Transverse colon (tissue), 4 donors: ENCODE results near the gene PRPF19. TPM values are rescaled to one million over a fixed set of nuclear protein-coding genes. Genes with fewer than 3 reads are reported as not detected.

Experiments used
- DNase-seq: peaks from one replicate; pipeline ENCODE4 v3.0.0-alpha.2; 2019
- H3K27ac ChIP-seq, 4 donors: fragments of 200-600 bp; sonication (generic); 2 replicates each; pipeline ENCODE4 v1.5.1; 2016 to 2018; ENCODE audit warnings: inconsistent platforms in 4 of 4
- H3K27me3 ChIP-seq: fragments of 200-600 bp; sonication (generic); 2 replicates; pipeline ENCODE4 v1.5.1; 2017; ENCODE audit warnings: inconsistent platforms
- H3K36me3 ChIP-seq, 4 donors: fragments of 200-600 bp; sonication (generic); 2 replicates each; pipeline ENCODE4 v1.5.1; 2017 to 2019; ENCODE audit warnings: inconsistent platforms in 4 of 4
- H3K4me1 ChIP-seq, 4 donors: fragments of 200-600 bp; sonication (generic); 2 replicates each; pipeline ENCODE4 v1.5.1; 2017 to 2020; ENCODE audit warnings: inconsistent platforms in 4 of 4
- H3K4me3 ChIP-seq, 4 donors: fragments of 200-600 bp; sonication (generic); 1 replicate in 1 of 4; 2 replicates in 3 of 4; pipeline versions ENCODE4 v1.5.1 to v1.6.1; 2017 to 2019; ENCODE audit warnings: inconsistent platforms in 4 of 4
- H3K9me3 ChIP-seq, 2 donors: fragments of 200-600 bp; sonication (generic); 2 replicates each; pipeline ENCODE4 v1.5.1; 2017 to 2019; ENCODE audit warnings: inconsistent platforms in 2 of 2
- CTCF ChIP-seq, 5 experiments: fragments of 200-600 bp in 3 of 5; fragments of 450-650 bp in 2 of 5; sonication (generic) in 3 of 5; IDR thresholded peaks; 1 replicate in 2 of 5; 2 replicates in 3 of 5; pipeline ENCODE4 v1.5.1; 2016 to 2017; ENCODE audit warnings: antibody characterized with exemption in 5 of 5, inconsistent platforms in 3 of 5, mild to moderate bottlenecking in 2 of 5, moderate library complexity in 1 of 5
- EP300 ChIP-seq: sonication (generic); formaldehyde crosslinking; IDR thresholded peaks from one replicate; pipeline ENCODE4 v1.6.1; 2017; ENCODE audit warnings: antibody characterized with exemption, low read depth
- POLR2A ChIP-seq: fragments of 450-650 bp; IDR thresholded peaks from one replicate; pipeline ENCODE4 v1.6.1; 2016; ENCODE audit warnings: antibody characterized with exemption, mild to moderate bottlenecking, moderate library complexity
- POLR2AphosphoS5 ChIP-seq, 3 donors: sonication (generic); formaldehyde crosslinking; IDR thresholded peaks; one replicate each; pipeline ENCODE4 v1.6.1; 2016; ENCODE audit warnings: antibody characterized with exemption in 3 of 3
- WGBS, 2 donors: methylation state at CpG; one replicate each; pipeline ENCODE4 v1.1.5; 2018; ENCODE audit warnings: low coverage in 1 of 2; 5-methylcytosine and 5-hydroxymethylcytosine counted together
- in situ Hi-C, 4 donors: fragments of 200-750 bp; cut with MboI; loops; one replicate each; pipeline versions ENCODE4 v1.15.0 to v1.15.1; 2017; ENCODE audit warnings: low sequenced_read_pairs in 3 of 4, low pct_ligation_motif_present in 1 of 4, low pct_unique_long_range_greater_than_20kb in 1 of 4
- intact Hi-C: fragments of 100-400 bp; cut with DNase I; formaldehyde crosslinking; loops from one replicate; pipeline ENCODE4 v1.15.1; 2023; ENCODE audit warnings: low total_unique reads
- total RNA-seq, 4 donors: library from RNA; depleted of rRNA; stranded (reverse); fragments of >200 nt; gene quantifications; one replicate each; pipeline ENCODE4 v1.1.0, GENCODE V29; 2016

The PRPF19 gene
- total RNA-seq, 4 donors from 2014 or later = 15.5 to 70.3 (median 42.8) TPM

DNA sequence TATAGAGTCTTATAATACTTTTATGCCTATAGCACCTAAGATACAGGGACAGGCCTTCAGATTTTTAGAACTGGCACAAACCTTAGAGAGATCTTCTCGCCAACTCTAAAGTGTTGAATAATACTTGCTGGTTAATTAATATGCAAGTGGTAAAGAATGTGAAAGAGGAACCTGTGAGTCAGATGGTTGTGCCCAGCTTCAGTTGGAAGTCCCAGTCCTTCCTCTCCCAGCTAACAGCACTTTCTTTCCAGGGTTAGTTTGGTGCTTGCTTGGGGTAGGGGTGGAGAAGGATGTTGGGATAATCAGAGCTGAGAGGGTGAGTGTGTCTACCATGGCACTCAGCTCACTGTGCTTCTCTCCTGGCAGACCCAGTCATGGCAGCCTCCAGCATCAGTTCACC lies 12.9 kb upstream of the PRPF19 start:
- H3K36me3 ChIP-seq = peaks cover 0 to 29% (median 13%) of the 10 kb centered on the region in 4 donors
- DNase-seq = no peak
- WGBS, 2 donors = 85 to 100% methylated on average over 1 of the region's 1 CpG
- no peaks in the 10 kb centered on the region for H3K9me3 ChIP-seq
- H3K27ac ChIP-seq = no peak overlapping the region
- in situ Hi-C loops = no loop called here
- peaks cover 10 to 37% (median 20%) of the 10 kb centered on the region in 4 donors for H3K4me1 ChIP-seq
- intact Hi-C loops = no loop called here
- no peak overlapping the region for H3K4me3 ChIP-seq
- no peak for TF ChIP-seq POLR2A
- no peak for TF ChIP-seq EP300
- no peak for TF ChIP-seq POLR2AphosphoS5 (IDR thresholded peaks at IDR 0.05)
- TF ChIP-seq CTCF (IDR thresholded peaks at IDR 0.05) = no peak
- peaks cover 5% of the 10 kb centered on the region for H3K27me3 ChIP-seq

DNA sequence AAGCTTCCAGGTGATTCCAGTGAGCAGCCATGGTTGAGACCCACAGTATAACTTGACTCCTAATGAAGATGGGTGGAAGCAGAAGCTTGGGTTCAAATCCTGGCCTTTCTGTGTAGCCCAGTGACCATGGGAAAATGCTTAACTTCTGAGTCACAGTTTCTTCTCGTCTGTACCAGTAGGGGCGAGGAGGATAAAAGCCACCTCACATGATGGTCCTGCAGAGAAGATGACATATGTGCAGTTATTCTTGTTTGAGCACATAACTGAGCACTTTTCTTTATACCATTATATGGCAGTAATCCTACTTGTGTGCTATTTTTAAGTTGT lies 12.5 kb upstream of the PRPF19 start:
- H3K36me3 ChIP-seq = peaks cover 0 to 29% (median 13%) of the 10 kb centered on the region in 4 donors
- intact Hi-C loops = no loop called here

GRCh38 chr11:60918251-60918938 lies 12.0 kb upstream of the PRPF19 start:
- in situ Hi-C loops (no loop called here), intact Hi-C loops (no loop called here)
- Histone ChIP-seq H3K4me1 (peaks cover 2 to 34% (median 17%) of the 10 kb centered on the region in 4 donors), H3K4me3 (no peak overlapping the region), H3K36me3 (peaks cover 0 to 29% (median 13%) of the 10 kb centered on the region in 4 donors), H3K9me3 (no peaks in the 10 kb centered on the region), H3K27me3 (no peaks in the 10 kb centered on the region), H3K27ac (no peak overlapping the region)
- no peak for DNase-seq
- WGBS, 2 donors = 93 to 95% methylated on average over 3 to 4 of the region's 4 CpGs
- no peak for TF ChIP-seq CTCF (IDR thresholded peaks at IDR 0.05)
- TF ChIP-seq POLR2AphosphoS5 (IDR thresholded peaks at IDR 0.05) = no peak
- TF ChIP-seq EP300 = no peak
- TF ChIP-seq POLR2A = no peak

More for the DNA sequence above, 12.5 kb upstream of the PRPF19 start:
- H3K27me3 ChIP-seq = peaks cover 3% of the 10 kb centered on the region
- in situ Hi-C loops = no loop called here
- peaks cover 7 to 34% (median 18%) of the 10 kb centered on the region in 4 donors for H3K4me1 ChIP-seq
- no peak overlapping the region for H3K27ac ChIP-seq
- no peaks in the 10 kb centered on the region for H3K9me3 ChIP-seq
- WGBS, 2 donors = 60 to 63% methylated on average over 2 of the region's 2 CpGs
- no peak overlapping the region for H3K4me3 ChIP-seq
- TF ChIP-seq CTCF (IDR thresholded peaks at IDR 0.05) (no peak), EP300 (no peak), POLR2AphosphoS5 (IDR thresholded peaks at IDR 0.05) (no peak), POLR2A (no peak)
- DNase-seq = no peak

- H3K4me3 ChIP-seq = no peak overlapping the region
- TF ChIP-seq CTCF (IDR thresholded peaks at IDR 0.05) (no peak), EP300 (no peak), POLR2AphosphoS5 (IDR thresholded peaks at IDR 0.05) (no peak), POLR2A (no peak)
- in situ Hi-C loops = no loop called here
- 95% methylated on average over 1 of the region's 1 CpG; no CpG with 5 or more reads in 1 of the 2 donors for WGBS, 2 donors
- no peak overlapping the region for H3K27ac ChIP-seq
- intact Hi-C loops = no loop called here
- H3K36me3 ChIP-seq = peaks cover 0 to 26% (median 12%) of the 10 kb centered on the region in 4 donors
- H3K4me1 ChIP-seq = peaks cover 0 to 37% (median 21%) of the 10 kb centered on the region in 4 donors
- H3K27me3 ChIP-seq = no peaks in the 10 kb centered on the region
- DNase-seq = no peak
- H3K9me3 ChIP-seq = no peaks in the 10 kb centered on the region
Measured at GRCh38 chr11:60917267-60917666, 10.9 kb upstream of the PRPF19 start.
